HG02852 (cell line): ENCODE data around the gene TRPM5.
"Not testable (repeated sequence)": the region's sequence is repeated elsewhere in the genome, so short reads cannot be mapped to it uniquely, and the experiment has no call there.

Experiments used
- ATAC-seq: cut with Tn5 transposase; IDR thresholded peaks from one replicate; pipeline ENCODE4 v1.9.1; 2021; ENCODE audit warnings: mild to moderate bottlenecking, moderate library complexity; ENCODE audit not compliant: unreplicated experiment

The TRPM5 gene, protein sequence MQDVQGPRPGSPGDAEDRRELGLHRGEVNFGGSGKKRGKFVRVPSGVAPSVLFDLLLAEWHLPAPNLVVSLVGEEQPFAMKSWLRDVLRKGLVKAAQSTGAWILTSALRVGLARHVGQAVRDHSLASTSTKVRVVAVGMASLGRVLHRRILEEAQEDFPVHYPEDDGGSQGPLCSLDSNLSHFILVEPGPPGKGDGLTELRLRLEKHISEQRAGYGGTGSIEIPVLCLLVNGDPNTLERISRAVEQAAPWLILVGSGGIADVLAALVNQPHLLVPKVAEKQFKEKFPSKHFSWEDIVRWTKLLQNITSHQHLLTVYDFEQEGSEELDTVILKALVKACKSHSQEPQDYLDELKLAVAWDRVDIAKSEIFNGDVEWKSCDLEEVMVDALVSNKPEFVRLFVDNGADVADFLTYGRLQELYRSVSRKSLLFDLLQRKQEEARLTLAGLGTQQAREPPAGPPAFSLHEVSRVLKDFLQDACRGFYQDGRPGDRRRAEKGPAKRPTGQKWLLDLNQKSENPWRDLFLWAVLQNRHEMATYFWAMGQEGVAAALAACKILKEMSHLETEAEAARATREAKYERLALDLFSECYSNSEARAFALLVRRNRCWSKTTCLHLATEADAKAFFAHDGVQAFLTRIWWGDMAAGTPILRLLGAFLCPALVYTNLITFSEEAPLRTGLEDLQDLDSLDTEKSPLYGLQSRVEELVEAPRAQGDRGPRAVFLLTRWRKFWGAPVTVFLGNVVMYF (N-terminal part only)

DNA sequence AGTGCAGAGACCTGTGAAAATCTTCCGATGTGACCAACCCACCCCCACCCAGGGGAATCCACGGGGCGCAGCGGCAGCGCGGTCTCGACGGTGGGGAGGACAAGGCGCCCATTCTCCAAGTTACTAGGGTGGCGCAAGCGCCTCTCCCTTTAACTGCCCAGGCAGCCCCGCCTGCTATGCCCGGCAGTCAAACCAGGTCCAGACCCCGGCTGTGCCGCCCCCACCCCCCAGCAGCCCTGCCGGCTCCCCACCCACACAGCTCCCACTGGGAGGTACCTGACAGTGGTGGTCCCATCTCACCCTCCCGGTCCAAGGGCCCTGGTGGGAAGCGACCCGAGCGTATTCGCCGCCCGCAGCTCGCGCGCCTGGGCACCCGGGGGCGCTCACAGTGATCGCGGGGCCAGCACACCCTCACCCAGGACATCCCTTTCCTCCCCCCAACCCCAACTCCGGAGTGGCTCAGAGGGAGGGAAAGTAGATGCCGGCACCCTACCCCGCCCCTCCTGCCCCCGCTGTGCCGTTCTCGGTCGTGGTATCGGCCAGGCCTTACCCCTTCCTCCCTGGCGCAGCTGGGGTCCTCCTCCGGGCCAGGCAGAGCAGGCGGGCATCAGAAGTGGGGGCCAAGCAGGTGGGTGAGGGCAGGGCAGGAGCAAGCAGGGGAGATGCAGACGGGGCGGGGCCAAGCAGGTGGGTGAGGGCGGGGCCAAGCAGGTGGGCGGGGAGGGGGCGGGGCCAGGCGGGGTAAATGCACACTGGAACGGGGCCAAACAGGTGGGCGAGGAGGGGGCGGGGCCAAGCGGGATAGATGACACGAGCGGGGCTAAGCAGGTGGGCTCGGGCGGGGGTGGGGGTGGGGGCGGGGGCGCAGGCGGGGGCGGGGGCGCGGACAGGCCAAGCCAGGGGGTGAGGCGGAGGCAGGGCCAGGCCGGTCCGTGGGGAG is at the start of gene TRPM5:
TRPM5 (minus strand) TSS at position 634 of the 940 bp plus-strand sequence. CDS start 21,478 bp downstream, outside the sequence.
- no peak for ATAC-seq

DNA sequence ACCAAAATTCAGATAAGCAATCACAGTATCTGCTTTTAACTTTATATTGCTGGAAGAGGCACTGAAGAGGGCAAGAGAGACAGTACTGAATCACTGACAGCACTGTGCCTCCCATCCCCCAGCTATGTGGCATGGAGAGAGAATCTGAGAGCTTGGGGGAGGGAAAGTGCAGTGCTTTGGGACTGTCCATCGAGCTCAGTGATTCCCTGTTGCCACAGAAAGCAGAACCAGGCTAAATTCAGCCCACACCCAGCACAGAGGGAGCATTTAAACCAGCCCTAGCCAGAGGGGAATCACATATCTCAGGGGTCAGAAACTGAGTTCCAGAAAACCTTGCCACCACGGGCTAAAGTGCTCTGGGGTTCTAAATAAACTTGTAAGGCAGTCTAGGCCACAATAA is 44.8 kb upstream of the TRPM5 start:
- ATAC-seq = no peak

DNA sequence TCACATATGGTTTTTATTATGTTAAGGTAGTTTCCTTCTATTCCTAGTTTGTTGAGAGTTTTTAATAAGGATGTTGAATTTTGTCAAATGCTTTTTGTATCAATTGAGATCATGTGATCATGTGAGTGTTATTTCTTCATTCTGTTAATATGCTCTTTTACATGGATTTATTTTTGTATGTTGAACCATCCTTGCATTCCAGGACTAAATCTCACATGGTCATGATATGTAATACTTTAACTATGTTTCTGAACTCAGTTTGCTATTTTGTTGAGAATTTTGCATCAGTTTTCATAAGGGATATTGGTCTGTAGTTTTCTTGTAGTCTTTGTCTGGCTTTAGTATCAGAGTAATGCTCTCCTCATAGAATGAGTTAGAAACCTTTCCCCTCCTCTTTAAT is 43.7 kb upstream of the TRPM5 start:
- no peak for ATAC-seq

DNA sequence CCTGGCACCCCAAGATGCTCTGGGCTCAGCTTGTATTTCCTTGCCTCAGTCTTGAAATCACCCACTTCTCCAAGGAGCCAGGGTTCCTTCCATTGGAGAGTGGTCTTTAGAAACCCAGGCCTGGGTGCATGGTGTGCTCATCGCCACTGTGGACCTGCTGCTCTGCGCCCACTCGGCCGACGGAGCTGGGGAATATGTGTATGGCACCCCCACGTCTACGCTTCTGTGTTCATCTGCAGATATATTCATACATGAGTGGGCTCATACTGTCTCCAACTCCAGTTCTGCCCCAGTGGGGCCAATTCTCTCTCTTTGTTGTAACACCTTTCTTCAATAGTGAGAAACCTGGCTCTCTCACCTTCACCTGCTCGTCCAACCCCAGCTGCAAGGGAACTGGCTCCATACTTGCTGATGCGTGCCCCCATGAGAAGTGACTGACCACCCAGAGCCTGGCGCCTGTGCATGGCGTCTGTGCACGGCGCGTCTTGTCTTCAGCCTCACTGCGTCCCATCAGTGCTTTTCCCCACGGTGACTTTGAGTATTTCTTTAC is 40.3 kb upstream of the TRPM5 start:
- ATAC-seq = no peak

DNA sequence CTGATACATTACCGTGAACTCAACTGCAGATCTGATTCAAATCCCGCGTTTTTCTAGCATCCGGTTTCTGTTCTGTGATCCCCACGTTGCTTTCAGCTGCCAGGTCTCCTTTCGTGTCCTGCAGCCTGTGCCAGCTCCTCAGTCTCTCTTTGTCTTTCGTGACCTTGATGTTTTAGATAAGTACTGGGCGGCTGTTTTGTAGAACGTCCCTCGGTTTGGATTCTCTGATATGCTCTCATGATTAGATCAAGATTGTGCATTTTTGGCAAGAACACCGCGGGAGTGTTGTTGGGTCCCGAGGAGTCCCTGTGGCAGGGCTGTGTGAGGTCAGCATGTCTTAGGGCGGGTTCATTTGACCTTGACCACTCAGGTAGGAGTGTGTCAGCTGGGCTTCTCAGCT is 39.1 kb upstream of the TRPM5 start:
- ATAC-seq = no peak

DNA sequence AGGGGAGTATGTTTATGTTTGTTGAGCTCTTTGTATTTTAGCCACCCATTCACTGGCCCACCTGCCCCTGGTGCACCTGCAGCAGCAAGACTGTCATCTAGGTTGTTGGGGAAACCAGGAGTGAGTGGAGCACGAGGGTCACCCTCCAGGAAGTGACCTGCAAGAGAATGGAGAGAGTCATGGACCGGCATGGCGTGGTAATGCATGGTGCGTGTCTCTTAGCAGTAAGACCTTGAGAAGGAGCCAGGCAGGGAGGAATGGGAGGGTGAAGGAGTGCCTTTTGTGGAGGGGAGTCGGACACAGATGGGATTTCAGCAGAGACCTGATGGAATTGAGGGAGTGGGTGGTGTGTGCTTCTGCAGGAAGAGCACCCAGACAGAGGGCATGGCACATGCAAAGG is 38.4 kb upstream of the TRPM5 start:
- no peak for ATAC-seq

DNA sequence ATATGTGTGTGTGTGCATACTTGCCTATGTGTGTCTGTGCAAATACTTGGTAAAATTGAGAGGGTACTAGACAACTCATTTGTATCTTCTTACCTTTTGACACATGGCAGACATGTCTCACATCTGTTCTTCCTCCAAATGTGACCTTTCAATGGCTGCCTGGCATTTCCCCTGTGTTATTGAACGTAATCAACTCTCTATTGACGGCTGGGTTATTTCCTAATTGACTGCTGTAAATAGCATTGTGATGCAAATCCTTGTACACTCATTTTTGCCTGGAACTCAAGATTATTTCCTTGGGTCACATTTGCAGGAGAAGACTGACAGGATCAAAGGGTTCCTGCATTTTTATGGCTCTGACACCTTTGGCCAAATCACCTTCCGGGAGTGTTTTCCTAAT is 37.9 kb upstream of the TRPM5 start:
- ATAC-seq = no peak

DNA sequence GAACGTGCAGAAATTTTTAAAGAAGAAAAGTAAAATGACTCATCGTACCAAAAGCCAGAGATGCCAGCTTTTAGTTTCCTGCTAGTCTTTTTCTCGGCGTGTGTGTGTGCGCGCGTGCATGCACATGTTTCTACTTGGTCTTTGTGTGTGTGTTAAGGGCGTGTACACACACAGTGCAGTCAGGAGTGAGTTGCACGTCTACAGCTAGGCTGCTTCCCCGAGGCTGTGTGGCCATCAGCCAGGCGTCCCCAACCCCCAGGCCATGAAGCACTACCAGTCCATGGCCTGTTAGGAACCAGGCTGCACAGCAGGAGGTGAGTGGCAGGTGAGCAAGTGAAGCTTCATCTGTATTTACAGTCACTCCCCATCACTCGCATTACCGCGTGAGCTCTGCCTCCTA is 36.9 kb upstream of the TRPM5 start:
- no peak for ATAC-seq

DNA sequence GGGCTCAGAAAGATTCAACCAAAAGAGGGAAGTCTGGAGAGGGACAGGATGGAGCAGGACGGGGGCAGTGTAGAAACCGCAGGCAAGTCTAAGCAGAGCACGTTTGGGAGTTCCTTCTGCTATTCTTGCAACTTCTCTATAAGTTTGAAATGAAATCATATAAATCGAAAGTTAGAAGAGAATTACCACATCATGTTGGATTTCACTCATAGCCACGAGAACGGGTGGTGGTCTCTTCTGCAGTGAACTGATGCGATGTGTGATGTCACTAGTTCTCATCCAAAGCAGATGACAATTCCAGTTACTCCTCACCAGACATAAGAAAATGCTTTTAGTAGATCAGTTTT is 36.5 kb upstream of the TRPM5 start:
- ATAC-seq = no peak

DNA sequence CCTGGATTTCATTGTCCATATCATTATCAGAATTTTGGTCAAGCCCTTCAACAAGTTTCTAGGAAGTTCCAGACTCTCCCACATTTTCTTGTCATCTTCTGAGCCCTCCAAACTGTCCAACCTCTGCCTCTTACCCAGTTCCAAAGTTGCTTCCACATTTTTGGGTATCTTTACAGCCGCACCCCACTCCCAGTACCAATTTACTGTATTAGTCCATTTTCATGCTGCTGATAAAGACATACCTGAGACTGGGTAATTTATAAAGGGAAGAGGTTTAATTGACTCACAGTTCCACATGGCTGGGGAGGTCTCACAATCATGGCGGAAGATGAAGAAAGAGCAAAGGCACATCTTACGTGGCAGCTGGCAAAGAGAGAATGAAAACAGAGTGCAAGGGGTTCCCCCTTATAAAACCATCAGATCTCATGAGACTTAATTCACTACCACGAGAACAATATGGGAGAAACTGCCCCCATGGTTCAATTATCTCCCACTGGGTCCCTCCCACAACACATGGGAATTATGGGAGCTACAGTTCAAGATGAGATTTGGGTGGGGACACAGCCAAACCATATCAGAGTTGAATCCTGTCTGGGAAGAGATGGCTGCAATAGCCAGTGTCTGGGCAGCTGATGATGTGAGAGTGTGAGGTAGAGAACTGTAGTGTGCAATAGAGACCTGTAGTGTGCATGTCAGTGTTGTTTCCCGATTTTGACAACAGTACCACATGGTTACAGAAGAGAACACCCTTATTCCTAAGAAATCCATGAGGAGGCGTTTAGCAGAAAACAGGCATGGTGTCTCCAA is 36.0 kb upstream of the TRPM5 start:
- not testable (repeated sequence) for ATAC-seq

DNA sequence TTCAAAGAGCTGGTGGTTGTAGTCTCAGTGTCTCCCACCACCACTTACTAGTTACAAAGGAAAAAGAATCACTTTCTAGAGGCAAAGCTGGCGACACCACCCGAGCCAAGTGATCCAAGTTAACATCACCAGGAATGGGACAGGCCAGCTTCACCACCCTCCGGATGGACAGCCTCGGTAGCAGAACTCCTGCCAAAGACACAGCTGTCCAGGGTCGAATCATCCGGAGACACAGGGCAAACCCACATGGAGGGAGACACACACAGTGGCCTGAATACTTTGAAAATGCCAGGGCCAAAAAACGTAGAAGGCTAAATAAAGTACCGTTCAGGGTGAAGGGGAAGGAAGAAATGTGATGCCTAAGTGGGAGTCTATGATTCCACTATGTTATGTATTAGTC is 33.6 kb upstream of the TRPM5 start:
- no peak for ATAC-seq

DNA sequence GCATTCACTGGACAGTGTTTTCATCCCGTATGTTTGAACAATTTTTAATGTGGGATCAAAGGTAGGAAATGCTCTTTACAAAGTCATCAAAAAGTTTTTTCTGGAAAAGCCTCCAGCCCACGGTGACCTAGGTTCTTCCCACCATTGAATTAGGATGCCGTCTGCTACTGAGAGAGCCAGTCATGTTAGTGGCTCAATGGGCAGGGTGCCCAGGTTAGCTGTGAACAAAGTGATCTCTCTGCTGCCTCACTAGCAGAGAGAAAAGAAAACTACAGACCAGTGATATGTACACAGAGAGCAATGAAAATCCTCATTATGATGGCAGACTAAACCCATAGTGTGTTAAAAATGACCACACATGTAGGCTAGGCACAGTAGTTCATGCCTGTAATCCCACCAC is 32.9 kb upstream of the TRPM5 start:
- no peak for ATAC-seq

DNA sequence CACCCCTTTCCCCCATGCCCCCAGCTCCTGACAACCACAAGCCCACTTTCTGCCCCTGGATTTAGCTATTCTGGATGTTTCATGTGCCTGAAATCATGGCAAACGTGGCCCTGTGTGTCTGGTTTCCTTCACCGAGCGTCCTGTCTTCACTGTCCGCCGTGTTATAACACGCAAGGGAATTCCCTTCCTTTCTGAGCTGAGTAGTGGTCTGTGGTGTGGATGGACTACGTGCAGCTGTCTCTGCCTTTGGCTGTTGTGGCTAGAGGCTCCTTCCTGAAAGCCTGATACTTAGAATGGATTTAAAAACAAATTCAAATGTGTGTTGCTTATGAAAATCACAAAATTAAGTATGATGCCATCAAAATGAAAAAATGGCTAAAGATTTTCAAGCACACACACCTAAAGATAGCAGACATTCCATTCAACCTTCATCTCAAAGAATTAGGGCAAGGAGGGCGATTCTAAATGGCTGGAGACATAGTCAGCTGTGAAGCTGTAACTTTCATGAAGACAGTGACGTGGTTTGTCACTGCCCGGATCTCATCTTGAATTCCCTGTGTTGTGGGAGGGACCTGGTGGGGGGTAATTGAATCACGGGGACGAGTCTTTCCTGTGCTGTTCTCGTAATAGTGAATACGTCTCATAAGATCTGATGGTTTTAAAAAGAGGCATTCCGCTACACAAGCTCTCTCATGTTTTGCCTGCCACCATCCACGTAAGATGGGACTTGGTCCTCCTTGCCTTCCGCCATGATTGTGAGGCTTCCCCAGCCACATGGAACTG is 31.0 kb upstream of the TRPM5 start:
- no peak for ATAC-seq

DNA sequence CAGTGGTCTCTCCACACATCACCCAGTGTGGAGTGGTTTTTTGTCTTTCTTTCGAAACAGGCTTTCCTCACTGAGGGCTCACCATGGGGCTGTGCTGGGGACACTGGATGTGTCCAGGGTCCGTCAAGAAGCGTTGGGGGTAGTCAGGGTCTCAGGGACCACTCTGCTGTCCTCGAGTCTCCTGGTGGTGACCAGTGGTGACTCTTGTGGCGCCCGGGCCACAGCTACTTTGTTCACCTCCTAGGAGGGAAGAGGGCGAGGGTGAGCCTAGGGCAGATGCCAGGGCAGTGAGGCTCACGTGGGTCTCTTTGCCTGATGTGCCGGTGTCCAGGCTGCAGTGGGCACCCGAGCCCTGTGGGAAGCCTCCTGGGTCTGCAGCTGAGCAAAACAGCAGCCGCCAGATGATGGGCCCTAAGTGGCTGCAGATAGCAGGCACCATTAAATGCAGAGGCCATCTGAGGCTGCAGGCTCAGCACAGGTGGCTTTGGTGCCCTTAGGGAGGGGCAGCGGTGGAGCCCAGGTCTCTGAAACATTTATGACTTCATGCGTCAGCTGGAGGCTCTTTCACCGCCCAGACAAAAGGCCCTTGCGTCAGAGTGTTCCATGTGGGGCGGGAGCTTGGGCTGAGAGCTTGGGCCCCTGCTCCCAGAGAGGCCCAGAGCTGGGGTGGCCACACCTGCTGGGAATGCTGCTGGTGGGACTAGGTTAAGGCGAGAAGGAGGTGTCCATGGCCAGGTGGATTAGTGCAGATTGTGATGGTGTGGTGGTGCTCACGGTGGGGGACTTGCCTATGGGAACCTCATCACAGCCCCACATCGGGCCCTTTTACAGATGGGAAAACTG is 30.0 kb upstream of the TRPM5 start:
- ATAC-seq = no peak

DNA sequence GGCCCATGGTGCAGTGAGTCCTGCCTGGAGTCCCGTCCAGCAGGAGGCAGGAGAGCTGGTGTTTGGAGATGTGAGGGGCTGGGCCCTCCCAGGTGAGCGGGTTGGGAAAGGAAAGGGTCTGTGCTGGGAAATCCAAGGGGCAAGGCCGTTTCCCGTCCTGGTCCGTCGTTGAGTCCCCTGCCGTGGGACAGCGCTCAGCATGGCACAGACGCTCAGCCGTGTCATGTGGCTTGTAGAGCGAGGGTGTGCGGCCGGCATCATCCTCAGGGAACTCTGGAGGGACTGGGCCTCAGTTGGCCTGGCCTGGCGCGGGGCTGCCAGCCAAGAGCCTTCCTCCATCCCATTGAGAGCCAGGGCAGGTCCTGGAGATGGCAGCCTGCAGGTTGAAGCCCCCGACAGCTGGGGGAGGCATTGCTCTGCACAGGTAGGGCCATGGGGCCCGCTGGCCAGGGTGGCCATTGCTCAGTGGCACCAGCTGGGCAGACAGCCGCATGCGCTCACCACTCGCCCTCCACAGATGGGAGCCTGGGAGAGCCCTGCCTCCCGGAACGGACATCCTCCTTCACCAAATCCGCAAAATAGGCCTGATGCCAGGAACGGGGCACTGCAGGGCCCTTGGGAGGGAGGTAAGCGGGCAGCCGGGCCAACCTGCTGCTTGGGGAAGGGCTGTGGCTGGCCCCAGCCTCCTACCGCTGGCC is 29.2 kb upstream of the TRPM5 start:
- no peak for ATAC-seq

DNA sequence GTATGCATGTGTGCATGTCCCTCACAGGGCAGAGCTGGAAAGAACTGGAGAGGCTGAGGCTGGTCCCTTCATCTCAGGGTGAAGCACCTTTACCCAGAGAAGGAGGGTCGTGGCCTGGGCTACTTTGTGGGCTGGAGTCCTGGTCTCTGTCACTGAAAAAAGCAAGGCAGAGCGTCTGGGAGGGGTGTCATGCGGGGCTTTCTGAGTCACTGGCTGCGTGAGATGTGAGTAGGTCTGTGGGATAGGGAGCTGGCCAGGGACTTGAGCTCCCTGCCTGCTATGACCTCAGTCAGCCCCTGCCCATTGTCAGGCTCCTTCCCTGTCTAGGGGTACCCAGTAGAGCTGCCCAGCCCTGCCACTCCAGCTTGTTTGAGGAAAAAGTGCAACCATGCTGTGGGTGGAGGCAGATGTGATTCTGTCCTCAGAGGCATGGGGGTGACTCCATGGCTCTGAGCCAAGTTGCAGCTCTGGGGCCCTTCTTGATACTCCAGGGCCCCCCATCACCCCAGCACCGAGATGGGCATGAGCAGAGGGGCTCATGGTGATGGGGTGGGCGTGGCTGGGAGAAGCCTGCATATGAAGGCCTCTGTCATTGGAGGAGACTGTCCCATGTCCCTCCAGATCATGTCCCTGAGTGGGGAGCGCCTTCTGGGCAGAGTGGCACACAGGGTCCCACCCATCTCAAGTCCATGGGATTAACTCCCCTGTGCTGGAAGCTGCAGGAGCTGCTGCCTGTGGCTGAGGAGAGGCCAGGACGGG is 28.3 kb upstream of the TRPM5 start:
- ATAC-seq = no peak

DNA sequence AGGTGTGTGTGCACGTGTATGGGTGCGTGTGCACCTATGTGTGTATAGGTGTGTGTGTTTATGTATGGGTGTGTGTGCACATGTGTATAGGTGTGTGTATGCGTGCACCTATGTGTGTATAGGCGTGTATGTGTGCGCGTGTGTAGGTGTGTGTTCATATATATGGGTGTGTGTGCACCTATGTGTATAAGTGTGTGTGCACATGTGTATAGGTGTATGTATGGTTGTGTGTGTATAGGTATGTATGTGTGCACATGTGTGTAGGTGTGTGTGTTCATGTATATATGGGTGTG is 27.4 kb upstream of the TRPM5 start:
- ATAC-seq = no peak
